OCI-LY1 (cell line): Measurements from ENCODE around the gene MYO5B.

Source experiments
- H2AFZ ChIP-seq: fragments of 200-600 bp; sonication (generic), shearing (Covaris generic); 2 replicates; pipeline ENCODE4 v1.6.0; 2014; ENCODE audit warnings: antibody characterized with exemption, mild to moderate bottlenecking, low read length
- H3F3A ChIP-seq: fragments of 200-600 bp; sonication (generic), shearing (Covaris generic); 2 replicates; pipeline ENCODE4 v1.6.0; 2014; ENCODE audit warnings: mild to moderate bottlenecking, antibody characterized with exemption, low read length, moderate library complexity; ENCODE audit not compliant: insufficient read depth
- H3K27ac ChIP-seq: fragments of 200-600 bp; sonication (generic); 2 replicates; pipeline ENCODE4 v1.5.1; 2014; ENCODE audit warnings: low read length, mixed run types, mild to moderate bottlenecking, low read depth; ENCODE audit not compliant: poor library complexity, severe bottlenecking
- H3K27me3 ChIP-seq: fragments of 200-600 bp; sonication (generic); 2 replicates; pipeline ENCODE4 v1.6.0; 2014; ENCODE audit warnings: antibody characterized with exemption, mild to moderate bottlenecking, low read length, moderate library complexity; ENCODE audit not compliant: insufficient read depth
- H3K36me3 ChIP-seq: fragments of 200-600 bp; sonication (generic); 2 replicates; pipeline ENCODE4 v1.6.1; 2014; ENCODE audit warnings: mild to moderate bottlenecking, antibody characterized with exemption, low read length, moderate library complexity, mixed read lengths; ENCODE audit not compliant: insufficient read depth
- H3K4me1 ChIP-seq: fragments of 200-600 bp; sonication (generic); 2 replicates; pipeline ENCODE4 v1.5.1; 2014; ENCODE audit warnings: mild to moderate bottlenecking, low read length, moderate library complexity; ENCODE audit not compliant: insufficient read depth, severe bottlenecking
- H3K4me2 ChIP-seq: fragments of 200-600 bp; sonication (generic), shearing (Covaris generic); 2 replicates; pipeline ENCODE4 v1.6.1; 2014; ENCODE audit warnings: low read length
- H3K4me3 ChIP-seq: fragments of 200-600 bp; sonication (generic); 2 replicates; pipeline ENCODE4 v1.5.1; 2014; ENCODE audit warnings: low read length, low read depth, mild to moderate bottlenecking, mixed read lengths; ENCODE audit not compliant: poor library complexity, severe bottlenecking
- H3K79me2 ChIP-seq: fragments of 200-600 bp; shearing (Covaris generic); 2 replicates; pipeline ENCODE4 v1.6.1; 2016; ENCODE audit warnings: mixed run types, low read length, mixed read lengths; ENCODE audit not compliant: insufficient read depth
- H3K9ac ChIP-seq: fragments of 200-600 bp; sonication (generic), shearing (Covaris generic); 2 replicates; pipeline ENCODE4 v1.6.1; 2014; ENCODE audit warnings: mild to moderate bottlenecking, low read length, mixed read lengths
- H3K9me2 ChIP-seq: fragments of 200-600 bp; sonication (generic), shearing (Covaris generic); 2 replicates; pipeline ENCODE4 v1.6.1; 2014; ENCODE audit warnings: low read depth, mild to moderate bottlenecking, low read length, mixed read lengths
- H3K9me3 ChIP-seq: fragments of 200-600 bp; shearing (Covaris generic); 2 replicates; pipeline ENCODE4 v1.6.1; 2014; ENCODE audit warnings: low read length, mixed read lengths
- H4K20me1 ChIP-seq: fragments of 200-600 bp; sonication (generic), shearing (Covaris generic); 2 replicates; pipeline ENCODE4 v1.6.0; 2016; ENCODE audit warnings: mild to moderate bottlenecking, low read length; ENCODE audit not compliant: insufficient read depth
- CTCF ChIP-seq: fragments of 200-600 bp; sonication (generic), shearing (Covaris generic); IDR thresholded peaks from 2 replicates; pipeline ENCODE4 v1.5.1; 2017; ENCODE audit warnings: mild to moderate bottlenecking, antibody characterized with exemption, low read length, moderate library complexity, mixed read lengths
- EZH2 ChIP-seq: fragments of 200-600 bp; sonication (generic), shearing (Covaris generic); IDR thresholded peaks from 2 replicates; pipeline ENCODE4 v1.8.0; 2017; ENCODE audit warnings: borderline replicate concordance, mixed run types, mild to moderate bottlenecking, antibody characterized with exemption, low read length, moderate library complexity, mixed read lengths

The MYO5B gene

GRCh38 chr18:50127516-50128210, 67.3 kb downstream of the MYO5B start:
- Histone ChIP-seq H3K9me2 (no peaks in the 10 kb centered on the region), H3K4me3 (no peak overlapping the region), H3K4me2 (no peak overlapping the region), H3K9me3 (no peaks in the 10 kb centered on the region), H3K9ac (no peak overlapping the region), H3K79me2 (no peaks in the 10 kb centered on the region), H2AFZ (no peak overlapping the region), H3K27ac (no peak overlapping the region), H3K27me3 (no peaks in the 10 kb centered on the region), H4K20me1 (no peaks in the 10 kb centered on the region), H3K4me1 (no peaks in the 10 kb centered on the region), H3F3A (no peaks in the 10 kb centered on the region), H3K36me3 (no peaks in the 10 kb centered on the region)
- TF ChIP-seq EZH2 (no peak), CTCF (no peak)

GRCh38 chr18:50126471-50126870, 68.5 kb downstream of the MYO5B start:
- H3K27me3 ChIP-seq = no peaks in the 10 kb centered on the region
- TF ChIP-seq CTCF (no peak), EZH2 (no peak)
- H3K4me1 ChIP-seq = no peaks in the 10 kb centered on the region
- no peaks in the 10 kb centered on the region for H4K20me1 ChIP-seq
- H3K36me3 ChIP-seq = no peaks in the 10 kb centered on the region
- H3K9me2 ChIP-seq = no peaks in the 10 kb centered on the region
- H3K4me3 ChIP-seq = no peak overlapping the region
- H3F3A ChIP-seq = no peaks in the 10 kb centered on the region
- H3K27ac ChIP-seq = no peak overlapping the region
- no peaks in the 10 kb centered on the region for H3K9me3 ChIP-seq
- H3K4me2 ChIP-seq = no peak overlapping the region
- no peak overlapping the region for H2AFZ ChIP-seq
- no peaks in the 10 kb centered on the region for H3K79me2 ChIP-seq
- no peak overlapping the region for H3K9ac ChIP-seq

- Histone ChIP-seq H3K9ac (no peak overlapping the region), H3K27me3 (no peaks in the 10 kb centered on the region), H2AFZ (no peak overlapping the region), H3K4me1 (no peaks in the 10 kb centered on the region), H3K4me2 (no peak overlapping the region), H3K9me3 (no peaks in the 10 kb centered on the region), H3F3A (no peaks in the 10 kb centered on the region), H3K36me3 (no peaks in the 10 kb centered on the region), H3K27ac (no peak overlapping the region), H3K79me2 (no peaks in the 10 kb centered on the region), H3K9me2 (no peaks in the 10 kb centered on the region), H4K20me1 (no peaks in the 10 kb centered on the region), H3K4me3 (no peak overlapping the region)
- TF ChIP-seq EZH2 (no peak), CTCF (no peak)
Measured at GRCh38 chr18:50125456-50125855, 69.5 kb downstream of the MYO5B start.
